ENCODE data around the gene PIK3R6. TPM values are rescaled to one million over a fixed set of nuclear protein-coding genes. Genes with fewer than 3 reads are reported as not detected.

The PIK3R6 gene
- total RNA-seq, 2 experiments from 2014 or later = 2.0 to 2.2 TPM

DNA sequence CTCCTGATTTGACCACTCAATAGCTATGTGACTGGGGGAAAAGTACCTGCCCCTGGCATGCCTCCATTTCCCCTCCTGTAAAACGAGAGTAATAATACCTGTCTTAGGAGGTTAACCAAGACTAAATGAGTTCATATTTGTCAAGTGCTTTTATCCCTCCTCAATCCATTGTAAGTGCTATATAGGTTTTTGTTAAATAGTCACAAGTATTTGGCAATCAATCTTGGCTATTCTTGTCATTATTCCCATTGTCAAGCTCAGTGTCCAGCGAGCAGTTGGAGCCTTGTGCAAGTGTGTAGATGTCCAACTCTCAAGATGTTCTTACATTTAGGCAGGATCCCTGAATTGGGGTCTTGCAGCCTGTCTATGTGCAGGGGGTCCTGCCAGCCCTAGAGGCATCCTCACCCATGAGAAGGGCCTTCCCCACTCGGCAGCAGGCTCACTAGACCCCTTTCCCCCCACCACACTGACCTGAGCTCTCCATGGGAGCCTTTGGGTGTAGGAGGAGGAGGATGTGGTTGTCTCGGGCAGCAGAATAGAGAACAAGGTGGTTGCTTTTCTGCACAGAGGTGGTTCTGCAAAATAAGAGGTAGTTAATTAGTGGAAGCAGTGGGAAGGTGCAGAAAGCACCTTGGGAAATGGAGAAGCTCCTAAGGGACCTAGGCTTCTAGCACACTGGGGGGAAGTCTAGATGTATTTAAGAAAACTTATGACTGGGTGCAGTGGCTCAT lies 18.0 kb downstream of the PIK3R6 start:
- POLR2A ChIA-PET = no interaction called here
- Mint-ChIP-seq H3K4me3 (no peak overlapping the region), H3K36me3 (ENCODE audit: low read depth) (no peaks in the 10 kb centered on the region), H3K4me1 (no peaks in the 10 kb centered on the region), H3K9me3 (peaks cover 3% of the 10 kb centered on the region), H3K27me3 (peaks cover 2% of the 10 kb centered on the region), H3K27ac (no peak overlapping the region)
- CTCF ChIA-PET = interaction anchor here (1.1 kb wide), 1 partner anchor 148 kb away, joined by 3 read pairs; no protein-coding TSS in a partner anchor
- DNase-seq = no peak

DNA sequence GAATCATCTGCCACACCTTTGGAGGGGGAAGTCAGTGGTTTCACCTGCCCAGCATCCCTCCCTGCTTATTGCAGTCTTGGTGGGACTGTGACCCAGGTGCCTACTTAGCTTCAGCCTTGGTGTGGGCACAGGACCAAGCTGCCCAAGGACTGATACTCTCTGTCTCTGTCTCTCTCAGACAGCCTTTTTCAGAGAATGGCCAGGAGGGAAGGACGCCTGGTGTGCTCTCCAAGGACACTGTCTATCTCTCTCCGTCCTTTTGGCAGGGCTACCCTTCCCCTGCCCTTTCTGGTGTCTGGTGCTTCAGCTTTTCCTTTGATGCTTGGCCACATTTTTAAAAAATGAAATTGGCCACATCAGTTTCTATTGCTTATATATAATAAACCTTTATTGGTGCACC lies 19.6 kb downstream of the PIK3R6 start:
- POLR2A ChIA-PET = no interaction called here
- Mint-ChIP-seq H3K4me3 (no peak overlapping the region), H3K36me3 (ENCODE audit: low read depth) (no peaks in the 10 kb centered on the region), H3K27ac (no peak overlapping the region), H3K27me3 (peaks cover 2% of the 10 kb centered on the region), H3K4me1 (no peaks in the 10 kb centered on the region), H3K9me3 (peaks cover 3% of the 10 kb centered on the region)
- CTCF ChIA-PET = no interaction called here
- no peak for DNase-seq

DNA sequence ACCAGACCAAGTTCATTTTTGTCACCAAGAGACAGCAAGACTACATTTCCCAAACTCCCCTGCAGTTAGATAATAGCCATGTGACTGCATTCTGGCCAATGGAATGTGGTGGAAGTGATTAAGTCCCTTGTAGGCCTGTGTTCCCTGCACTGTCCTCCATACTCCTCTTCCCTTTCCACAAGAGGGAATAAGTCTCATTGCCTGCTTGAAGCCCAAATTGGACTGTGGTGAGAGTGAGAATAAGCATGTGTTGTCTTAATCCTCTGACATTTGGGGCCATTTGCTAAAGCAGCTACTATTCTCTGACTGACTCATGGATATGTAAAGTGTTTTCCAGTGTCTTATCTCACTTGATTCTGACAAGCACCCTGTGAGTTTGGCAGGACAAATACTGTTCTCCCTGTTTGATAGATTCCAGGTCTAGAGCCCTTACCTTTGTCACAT lies 20.7 kb downstream of the PIK3R6 start:
- Mint-ChIP-seq H3K4me3 (no peak overlapping the region), H3K36me3 (ENCODE audit: low read depth) (no peaks in the 10 kb centered on the region), H3K27ac (no peak overlapping the region), H3K9me3 (peaks cover 3% of the 10 kb centered on the region), H3K27me3 (peaks cover 2% of the 10 kb centered on the region), H3K4me1 (no peaks in the 10 kb centered on the region)
- no peak for DNase-seq
- ChIA-PET POLR2A (no interaction called here), CTCF (no interaction called here)

DNA sequence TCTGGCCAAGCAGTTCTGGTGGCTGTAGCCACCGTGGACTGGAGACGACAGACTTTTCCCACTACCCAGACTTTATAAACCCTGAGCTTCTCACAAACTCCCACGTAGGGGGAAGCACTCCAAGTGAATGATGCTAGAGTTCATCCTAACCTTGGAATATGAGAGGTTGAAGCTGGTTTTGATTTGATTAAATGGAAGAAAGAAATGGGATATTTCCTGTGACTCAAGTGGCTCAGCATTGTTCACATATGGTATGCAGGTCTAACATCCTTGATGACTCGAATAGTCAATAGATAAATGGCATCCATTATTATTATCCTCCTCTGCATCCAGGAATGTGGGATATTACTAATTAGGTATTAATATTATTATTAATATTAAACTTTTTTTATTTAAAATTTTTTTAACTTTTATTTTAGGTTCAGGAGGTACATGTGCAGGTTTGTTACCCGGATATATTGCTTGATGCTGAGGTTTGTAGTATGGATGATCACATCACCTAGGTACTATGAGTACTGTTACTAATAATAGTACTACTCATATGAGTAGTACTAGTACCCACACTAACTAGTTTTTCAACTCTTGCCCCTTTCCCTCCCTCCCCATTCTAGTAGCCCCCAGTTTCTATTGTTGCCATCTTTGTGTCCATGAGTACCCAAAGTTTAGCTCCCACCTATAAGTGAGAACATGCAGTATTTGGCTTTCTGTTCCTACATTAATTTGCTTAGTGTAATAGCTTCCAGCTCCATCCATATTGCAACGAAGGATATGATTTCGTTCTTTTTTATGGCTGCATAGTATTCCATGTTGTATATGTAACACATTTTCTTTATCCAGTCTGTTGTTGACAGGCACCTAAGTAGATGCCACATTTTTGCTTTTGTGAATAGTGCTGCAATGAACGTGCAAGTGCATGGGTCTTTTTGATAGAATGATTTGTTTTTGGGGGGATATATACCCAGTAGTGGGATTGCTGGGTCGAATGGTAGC lies 22.9 kb downstream of the PIK3R6 start:
- H3K4me3 Mint-ChIP-seq = no peak overlapping the region
- no peaks in the 10 kb centered on the region for H3K36me3 Mint-ChIP-seq (ENCODE audit: low read depth)
- peaks cover 3% of the 10 kb centered on the region for H3K9me3 Mint-ChIP-seq
- DNase-seq = no peak
- ChIA-PET CTCF (interaction anchor here (1.1 kb wide), 1 partner anchor 153 kb away, joined by 3 read pairs; no protein-coding TSS in a partner anchor), POLR2A (no interaction called here)
- H3K27ac Mint-ChIP-seq = no peak overlapping the region
- peaks cover 2% of the 10 kb centered on the region for H3K27me3 Mint-ChIP-seq
- no peaks in the 10 kb centered on the region for H3K4me1 Mint-ChIP-seq

DNA sequence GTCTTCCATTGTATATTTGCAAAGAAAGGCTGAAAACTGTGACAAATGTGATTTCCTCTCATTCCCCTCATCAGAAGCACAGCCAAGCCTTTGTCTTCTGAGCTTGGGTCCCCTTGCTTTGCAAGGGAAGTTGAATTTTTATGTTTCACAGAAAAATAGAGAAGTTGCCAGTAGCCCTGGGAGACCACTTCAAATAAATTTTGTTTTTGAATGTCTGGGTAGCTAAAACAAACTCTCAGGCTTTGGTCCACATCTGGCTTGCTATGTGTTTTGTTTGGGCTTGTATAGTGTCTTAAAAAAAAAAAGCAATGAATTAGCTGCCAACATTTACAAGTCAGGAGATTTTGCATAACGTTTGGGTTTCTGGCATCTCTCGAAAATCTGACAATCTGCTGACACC lies 24.1 kb downstream of the PIK3R6 start:
- POLR2A ChIA-PET = no interaction called here
- H3K27ac Mint-ChIP-seq = no peak overlapping the region

DNA sequence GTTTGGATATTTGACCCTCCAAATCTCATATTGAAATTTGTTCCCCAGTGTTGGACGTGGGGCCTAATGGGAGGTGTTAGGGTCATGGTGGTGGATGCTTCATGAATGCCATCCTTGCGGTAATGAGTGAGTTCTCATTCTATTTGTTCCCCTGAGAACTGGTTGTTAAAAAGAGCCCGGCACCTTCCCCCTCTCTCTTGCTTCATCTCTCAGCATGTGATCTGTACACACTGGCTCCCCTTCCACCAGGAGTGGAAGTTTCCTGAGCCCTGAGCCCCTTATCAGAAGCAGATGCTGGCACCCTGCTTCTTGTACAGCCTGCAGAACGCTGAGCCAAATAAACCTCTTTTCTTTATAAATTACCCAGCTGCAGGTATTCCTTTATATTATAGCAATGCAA lies 25.6 kb downstream of the PIK3R6 start:
- Mint-ChIP-seq H3K27ac (no peak overlapping the region), H3K9me3 (peaks cover 3% of the 10 kb centered on the region), H3K36me3 (ENCODE audit: low read depth) (no peaks in the 10 kb centered on the region), H3K4me1 (no peaks in the 10 kb centered on the region), H3K27me3 (peaks cover 2% of the 10 kb centered on the region), H3K4me3 (no peak overlapping the region)
- CTCF ChIA-PET = interaction anchor here (2.0 kb wide), 1 partner anchor 9 kb away, joined by 7 read pairs; no protein-coding TSS in a partner anchor
- no peak for DNase-seq
- POLR2A ChIA-PET = no interaction called here

More for the DNA sequence above, 24.1 kb downstream of the PIK3R6 start:
- H3K4me3 Mint-ChIP-seq = no peak overlapping the region
- no peaks in the 10 kb centered on the region for H3K36me3 Mint-ChIP-seq (ENCODE audit: low read depth)
- no peaks in the 10 kb centered on the region for H3K4me1 Mint-ChIP-seq
- peaks cover 2% of the 10 kb centered on the region for H3K27me3 Mint-ChIP-seq
- no peak for DNase-seq
- H3K9me3 Mint-ChIP-seq = peaks cover 3% of the 10 kb centered on the region
- CTCF ChIA-PET = interaction anchor here (0.8 to 2.0 kb wide), 2 partner anchors 11 to 18 kb away, joined by 3 to 7 read pairs; no protein-coding TSS in a partner anchor

DNA sequence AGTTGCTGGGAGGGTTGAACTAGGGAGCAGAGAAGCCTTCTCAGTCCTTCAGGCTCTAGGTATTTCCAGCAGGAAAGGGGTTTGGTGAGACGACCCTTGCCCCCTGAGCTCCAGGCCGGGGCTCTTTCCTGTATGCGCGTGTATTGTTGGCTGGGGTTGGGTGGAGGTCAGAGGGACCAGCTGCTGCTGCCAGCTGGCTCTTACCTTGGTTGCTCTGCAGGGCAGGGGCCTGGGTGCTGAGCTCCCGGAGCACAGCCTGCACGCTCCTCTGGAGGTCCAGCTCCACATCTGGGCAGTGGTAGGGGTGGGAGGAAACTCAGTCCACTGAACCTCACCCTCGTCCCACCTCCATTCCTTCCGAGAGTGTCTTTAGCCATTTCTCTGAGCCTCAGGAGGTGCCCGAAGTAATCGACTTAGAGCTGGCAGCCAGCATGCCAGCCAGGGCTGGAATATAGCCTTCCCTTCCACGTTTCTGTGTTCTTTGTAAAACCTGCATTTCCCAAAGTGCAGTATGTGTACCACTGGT lies 28.0 kb downstream of the PIK3R6 start:
- H3K27ac Mint-ChIP-seq = no peak overlapping the region
- DNase-seq = no peak
- H3K27me3 Mint-ChIP-seq = no peaks in the 10 kb centered on the region
- ChIA-PET POLR2A (no interaction called here), CTCF (no interaction called here)
- H3K4me1 Mint-ChIP-seq = no peaks in the 10 kb centered on the region
- no peaks in the 10 kb centered on the region for H3K36me3 Mint-ChIP-seq (ENCODE audit: low read depth)
- H3K4me3 Mint-ChIP-seq = no peak overlapping the region
- H3K9me3 Mint-ChIP-seq = no peaks in the 10 kb centered on the region

DNA sequence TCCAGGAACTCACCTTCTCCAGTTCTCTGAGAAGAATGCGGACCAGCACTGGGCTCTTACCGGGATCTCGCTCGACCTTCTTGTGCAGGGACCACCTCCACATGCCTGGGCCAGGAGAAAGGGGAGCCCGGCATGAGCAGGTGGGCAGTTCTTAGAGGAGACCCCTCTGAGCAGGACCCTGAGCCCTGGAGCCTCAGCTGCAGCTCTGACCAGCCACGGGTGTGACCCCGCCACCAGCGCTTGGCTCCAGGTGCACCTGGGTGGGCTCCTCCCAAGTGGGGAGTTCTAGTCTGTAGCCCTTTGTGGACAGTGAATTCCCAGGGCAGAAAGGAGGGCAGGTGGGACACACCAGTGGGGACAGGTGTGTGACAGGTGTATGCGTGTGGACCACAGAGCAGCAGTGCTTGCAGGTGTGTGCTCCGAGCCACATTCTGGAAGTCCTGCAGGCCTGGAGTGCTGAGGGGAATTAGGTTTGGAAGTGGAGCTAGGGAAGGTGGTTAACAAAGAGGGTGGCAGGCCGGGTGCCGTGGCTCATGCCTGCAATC lies 28.9 kb downstream of the PIK3R6 start:
- no peaks in the 10 kb centered on the region for H3K36me3 Mint-ChIP-seq (ENCODE audit: low read depth)
- no peak for DNase-seq
- no peaks in the 10 kb centered on the region for H3K9me3 Mint-ChIP-seq
- H3K4me3 Mint-ChIP-seq = no peak overlapping the region
- H3K4me1 Mint-ChIP-seq = no peaks in the 10 kb centered on the region
- no peak overlapping the region for H3K27ac Mint-ChIP-seq
- ChIA-PET CTCF (no interaction called here), POLR2A (no interaction called here)
- no peaks in the 10 kb centered on the region for H3K27me3 Mint-ChIP-seq

DNA sequence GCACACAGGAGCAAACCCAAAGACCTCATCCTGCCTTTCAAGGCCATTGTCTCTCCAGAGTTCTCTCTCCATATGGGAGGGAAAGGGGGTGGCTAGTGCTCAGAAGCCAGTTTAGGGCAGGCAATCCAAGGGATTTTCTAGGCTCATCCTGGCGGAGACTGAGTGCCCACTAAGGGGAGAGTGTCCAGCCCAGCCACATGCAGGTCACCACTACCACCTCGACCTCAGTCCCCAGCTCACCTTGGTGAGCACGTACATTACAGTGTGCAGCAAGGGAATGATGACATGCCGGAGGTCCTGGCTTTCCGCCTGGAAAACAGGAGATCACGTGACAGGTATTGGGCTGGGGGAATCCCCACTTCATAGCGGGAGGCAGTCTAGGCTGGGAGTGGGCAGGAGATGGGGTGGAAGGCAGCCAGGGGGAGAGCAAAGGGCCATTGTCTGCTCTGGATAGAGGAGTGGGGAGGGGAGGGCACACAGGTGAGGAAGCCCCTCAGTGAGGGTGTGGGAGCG lies 29.9 kb downstream of the PIK3R6 start:
- Mint-ChIP-seq H3K4me3 (no peak overlapping the region), H3K36me3 (ENCODE audit: low read depth) (no peaks in the 10 kb centered on the region), H3K27ac (no peak overlapping the region), H3K4me1 (no peaks in the 10 kb centered on the region), H3K9me3 (no peaks in the 10 kb centered on the region), H3K27me3 (no peaks in the 10 kb centered on the region)
- CTCF ChIA-PET = no interaction called here
- DNase-seq = no peak
- POLR2A ChIA-PET = interaction anchor here (0.6 kb wide), 1 partner anchor 362 kb away, joined by 3 read pairs; no protein-coding TSS in a partner anchor

DNA sequence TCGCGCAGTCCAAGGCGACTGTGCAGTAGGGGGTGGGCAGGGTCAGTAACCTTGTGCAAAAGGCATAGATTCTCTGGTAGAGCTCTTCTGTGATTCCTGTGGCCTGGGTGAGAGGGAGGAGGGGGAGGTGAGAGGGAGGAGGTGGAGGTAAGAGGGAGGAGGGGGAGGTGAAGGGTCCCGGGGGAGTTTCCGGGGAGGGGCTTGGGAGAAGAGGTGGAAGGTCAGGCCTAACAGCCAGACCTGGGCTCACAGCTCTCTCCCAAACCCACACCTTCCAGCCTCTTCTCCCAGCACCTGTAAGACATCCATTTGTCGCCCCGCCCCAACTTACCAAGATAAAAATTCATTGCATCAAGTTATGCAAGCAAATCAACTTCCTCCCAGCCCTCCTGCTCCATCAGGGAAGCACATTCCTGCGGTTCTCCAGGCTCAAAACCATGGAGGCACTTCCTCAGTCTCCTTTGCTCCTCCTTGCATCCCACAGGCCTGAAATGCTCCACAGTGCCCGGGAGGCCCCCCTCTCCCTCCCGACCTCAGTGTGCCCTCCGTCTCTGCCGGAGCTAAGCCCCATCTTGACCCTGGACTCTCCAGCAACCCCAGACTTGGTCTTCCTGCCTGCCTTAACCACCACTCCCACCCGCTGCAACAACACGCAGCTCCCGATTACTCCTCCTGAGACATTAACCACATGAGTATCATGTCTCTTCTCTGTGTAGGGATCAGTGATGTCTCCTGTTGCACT lies 30.5 kb downstream of the PIK3R6 start:
- Mint-ChIP-seq H3K9me3 (no peaks in the 10 kb centered on the region), H3K27me3 (no peaks in the 10 kb centered on the region), H3K36me3 (ENCODE audit: low read depth) (no peaks in the 10 kb centered on the region), H3K4me1 (no peaks in the 10 kb centered on the region), H3K4me3 (no peak overlapping the region), H3K27ac (no peak overlapping the region)
- POLR2A ChIA-PET = interaction anchor here (0.6 kb wide), 1 partner anchor 361 kb away, joined by 3 read pairs; no protein-coding TSS in a partner anchor
- CTCF ChIA-PET = no interaction called here
- no peak for DNase-seq

DNA sequence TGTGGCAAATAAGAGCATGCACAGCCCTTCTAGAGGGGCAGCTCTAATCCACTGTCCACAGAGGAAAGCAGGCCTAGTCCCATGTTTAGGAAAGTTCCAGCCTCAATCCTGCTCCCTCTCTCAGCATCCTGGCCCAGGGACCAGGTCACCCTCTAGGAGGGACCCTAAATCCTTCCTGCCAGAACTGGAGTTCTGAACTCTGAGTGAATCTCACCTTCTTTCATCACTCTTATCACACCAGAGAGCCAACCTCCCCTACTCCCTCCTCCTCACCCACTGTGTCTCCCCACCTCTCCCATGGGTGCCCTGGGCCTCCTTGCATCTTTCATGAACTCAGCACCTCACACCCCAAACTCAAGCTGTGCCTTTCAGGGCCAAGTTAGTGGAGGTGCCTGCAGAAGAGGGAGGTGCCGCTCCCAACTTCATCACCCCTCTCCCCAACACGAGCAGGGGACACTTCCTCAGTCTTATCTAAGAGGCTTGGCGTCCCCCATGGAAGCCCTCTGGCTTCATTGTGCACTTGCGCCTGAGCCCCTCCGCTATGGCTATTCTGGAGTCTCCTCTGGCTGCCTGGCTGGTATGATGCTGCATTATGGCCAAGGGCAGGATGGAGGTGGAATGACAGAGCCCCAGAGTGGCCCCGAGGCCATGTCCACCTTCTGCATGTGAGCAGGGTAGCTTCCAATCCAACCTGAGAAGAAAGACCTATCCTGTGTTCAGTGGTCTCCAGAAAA lies 31.7 kb downstream of the PIK3R6 start:
- Mint-ChIP-seq H3K4me3 (no peak overlapping the region), H3K9me3 (no peaks in the 10 kb centered on the region), H3K36me3 (ENCODE audit: low read depth) (no peaks in the 10 kb centered on the region), H3K27me3 (no peaks in the 10 kb centered on the region), H3K27ac (no peak overlapping the region), H3K4me1 (no peaks in the 10 kb centered on the region)
- CTCF ChIA-PET = no interaction called here
- DNase-seq = no peak
- POLR2A ChIA-PET = no interaction called here

DNA sequence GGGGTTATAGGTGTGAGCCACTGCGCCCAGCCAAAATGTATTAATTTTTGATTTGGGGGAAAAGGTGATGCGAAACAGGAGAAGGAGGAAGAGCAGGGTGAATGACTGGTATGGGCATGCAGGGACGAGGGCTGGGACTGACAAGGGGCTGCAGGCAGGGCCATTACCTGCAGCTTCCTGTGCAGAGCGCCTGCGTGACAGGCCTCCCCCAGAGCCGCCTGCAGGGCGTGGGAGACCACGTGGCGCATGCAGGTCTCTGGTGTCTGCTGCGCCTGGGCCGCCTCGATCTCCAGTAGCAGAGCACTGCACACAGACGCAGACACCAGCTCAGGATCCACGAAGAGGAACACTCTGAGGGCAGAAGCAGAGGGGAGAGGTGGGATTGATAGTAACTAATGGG lies 32.4 kb downstream of the PIK3R6 start:
- CTCF ChIA-PET = no interaction called here
- H3K4me1 Mint-ChIP-seq = no peaks in the 10 kb centered on the region

More for the DNA sequence above, 32.4 kb downstream of the PIK3R6 start:
- Mint-ChIP-seq H3K27me3 (no peaks in the 10 kb centered on the region), H3K36me3 (ENCODE audit: low read depth) (no peaks in the 10 kb centered on the region), H3K4me3 (no peak overlapping the region), H3K9me3 (no peaks in the 10 kb centered on the region), H3K27ac (no peak overlapping the region)
- POLR2A ChIA-PET = no interaction called here
- DNase-seq = no peak
